GM18526 (cell line): ENCODE results near the gene TRPM6.

ENCODE experiments used
- POLR2A ChIP-seq: IDR thresholded peaks from 3 replicates; pipeline ENCODE4 v1.6.1; 2011; ENCODE audit not compliant: insufficient read length; ENCODE audit errors: extremely low read depth

TRPM6 gene

GRCh38 chr9:74803376-74804017, 84.2 kb downstream of the TRPM6 start:
- no peak for TF ChIP-seq POLR2A

- TF ChIP-seq POLR2A = no peak
Observed at GRCh38 chr9:74800226-74800625, 87.5 kb downstream of the TRPM6 start.

- no peak for TF ChIP-seq POLR2A
Observed at GRCh38 chr9:74795803-74796202, 91.9 kb downstream of the TRPM6 start.

- no peak for TF ChIP-seq POLR2A
Observed at GRCh38 chr9:74795081-74795480, 92.6 kb downstream of the TRPM6 start.

- no peak for TF ChIP-seq POLR2A
Observed at GRCh38 chr9:74784506-74784905, 103.2 kb downstream of the TRPM6 start.

- no peak for TF ChIP-seq POLR2A
Observed at GRCh38 chr9:74783408-74783807, 104.3 kb downstream of the TRPM6 start.

GRCh38 chr9:74777136-74777879, 110.4 kb downstream of the TRPM6 start:
- no peak for TF ChIP-seq POLR2A

- TF ChIP-seq POLR2A = no peak
Observed at GRCh38 chr9:74775396-74775795, 112.3 kb downstream of the TRPM6 start.

- TF ChIP-seq POLR2A = no peak
Observed at GRCh38 chr9:74773886-74774479, 113.7 kb downstream of the TRPM6 start.

DNA sequence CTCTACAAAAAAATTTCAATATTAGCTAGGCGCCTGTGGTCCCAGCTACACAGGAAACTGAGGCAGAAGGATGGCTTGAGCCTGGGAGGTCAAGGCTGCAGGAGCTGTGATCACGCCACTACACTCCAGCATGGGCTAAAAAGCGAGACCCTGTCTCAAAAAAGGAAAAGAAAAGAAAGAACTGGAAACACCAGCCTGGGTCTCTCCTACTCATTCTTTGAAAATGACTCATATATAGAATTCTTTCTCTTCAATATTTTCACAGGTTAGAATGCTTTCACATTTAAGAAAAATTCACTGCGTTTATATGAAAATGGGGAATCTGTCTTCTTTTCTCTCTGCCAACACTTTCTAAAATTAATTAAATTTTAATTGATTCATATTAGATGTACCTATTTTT, 115.6 kb downstream of the TRPM6 start:
- TF ChIP-seq POLR2A = no peak

DNA sequence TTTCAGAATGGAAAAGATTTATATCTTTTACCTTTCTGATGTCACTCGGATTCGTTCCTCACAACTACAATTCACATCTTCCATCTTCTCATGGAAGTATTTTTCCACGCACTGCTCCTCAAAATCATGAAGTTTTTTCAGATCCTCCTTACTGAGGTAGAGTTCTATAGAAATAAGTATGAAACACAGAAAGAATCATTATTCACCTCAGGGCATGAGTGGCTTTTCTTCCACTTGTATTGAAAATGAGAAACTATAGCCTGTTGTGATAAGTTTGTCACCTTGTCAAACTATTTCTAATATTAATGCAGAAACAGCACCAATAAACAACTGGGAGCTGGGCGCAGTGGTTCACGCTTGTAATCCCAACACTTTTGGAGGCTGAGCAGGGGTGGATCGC, 116.0 kb downstream of the TRPM6 start:
- TF ChIP-seq POLR2A = no peak

DNA sequence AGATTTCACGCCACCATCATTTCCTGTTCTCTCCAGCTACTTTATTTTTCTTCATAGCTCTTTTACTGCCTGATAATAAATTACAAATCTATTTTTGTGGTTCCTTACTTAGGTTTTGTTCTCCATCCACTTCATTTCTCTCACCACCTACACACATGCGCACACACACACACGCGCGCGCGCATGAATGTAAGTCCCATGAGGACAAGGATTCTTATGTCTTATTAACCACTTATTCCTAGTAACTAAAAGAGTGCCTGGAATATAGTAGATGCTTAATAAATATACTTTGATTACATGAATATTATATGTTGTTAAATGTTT, 116.5 kb downstream of the TRPM6 start:
- TF ChIP-seq POLR2A = no peak

GRCh38 chr9:74770508-74771261, 117.0 kb downstream of the TRPM6 start:
- no peak for TF ChIP-seq POLR2A

DNA sequence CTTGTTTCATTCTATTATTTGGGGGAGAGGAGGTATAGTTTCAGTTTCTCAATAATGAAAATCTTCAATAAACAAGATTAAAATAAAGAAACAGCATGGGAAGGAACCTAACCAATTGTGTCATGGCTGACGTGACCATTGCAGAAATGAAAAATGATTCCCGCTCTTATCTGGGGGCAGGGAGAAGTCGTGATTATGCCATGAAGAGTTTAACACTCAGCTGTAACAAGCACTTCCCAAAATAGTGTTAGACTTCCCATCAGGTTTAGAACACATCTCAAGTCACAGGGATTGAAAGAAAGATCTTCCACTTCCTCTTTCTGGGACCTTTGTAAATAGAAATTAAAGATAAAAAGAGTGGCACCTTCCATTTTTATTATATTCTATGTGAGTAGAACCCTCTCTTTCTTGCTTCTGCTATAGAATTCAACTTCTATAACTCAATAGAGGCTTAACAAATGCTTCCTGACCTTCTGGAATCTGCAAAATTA, 122.2 kb downstream of the TRPM6 start:
- TF ChIP-seq POLR2A = no peak

- TF ChIP-seq POLR2A = no peak
Observed at GRCh38 chr9:74762950-74763349, 124.8 kb downstream of the TRPM6 start.
